Right kidney (tissue), 1 donor: ENCODE measurements around the gene DOCK3.
"Not testable (repeated sequence)": the region's sequence is repeated elsewhere in the genome, so short reads cannot be mapped to it uniquely, and the experiment has no call there.

Source experiments
- DNase-seq: peaks from one replicate; pipeline ENCODE4 v3.0.0-alpha.2; 2016

DOCK3 gene

GRCh38 chr3:51224283-51224682 lies 549.6 kb downstream of the DOCK3 start:
- DNase-seq, result no peak

- DNase-seq, result no peak
Measured at GRCh38 chr3:51224843-51225242, 550.1 kb downstream of the DOCK3 start.

GRCh38 chr3:51242939-51243338 lies 568.2 kb downstream of the DOCK3 start:
- no peak for DNase-seq

- no peak for DNase-seq
Measured at GRCh38 chr3:51243924-51244323, 569.2 kb downstream of the DOCK3 start.

- no peak for DNase-seq
Measured at GRCh38 chr3:51245867-51246266, 571.1 kb downstream of the DOCK3 start.

GRCh38 chr3:51257870-51258269 lies 583.1 kb downstream of the DOCK3 start:
- DNase-seq, result no peak

- not testable (repeated sequence) for DNase-seq
Measured at GRCh38 chr3:51264166-51264565, 589.4 kb downstream of the DOCK3 start.

- no peak for DNase-seq
Measured at GRCh38 chr3:51268132-51268531, 593.4 kb downstream of the DOCK3 start.

- DNase-seq, result no peak
Measured at GRCh38 chr3:51269466-51269865, 594.7 kb downstream of the DOCK3 start.

- no peak for DNase-seq
Measured at GRCh38 chr3:51270559-51270958, 595.8 kb downstream of the DOCK3 start.

- DNase-seq, result no peak
Measured at GRCh38 chr3:51271172-51271571, 596.4 kb downstream of the DOCK3 start.

- DNase-seq, result no peak
Measured at GRCh38 chr3:51274052-51274451, 599.3 kb downstream of the DOCK3 start.

GRCh38 chr3:51275111-51275805 lies 600.5 kb downstream of the DOCK3 start:
- no peak for DNase-seq

- DNase-seq, result no peak
Measured at GRCh38 chr3:51276046-51276445, 601.3 kb downstream of the DOCK3 start.

GRCh38 chr3:51279448-51279847 lies 604.7 kb downstream of the DOCK3 start:
- DNase-seq, result no peak

GRCh38 chr3:51280176-51280575 lies 605.4 kb downstream of the DOCK3 start:
- no peak for DNase-seq

GRCh38 chr3:51282931-51283330 lies 608.2 kb downstream of the DOCK3 start:
- DNase-seq, result no peak

GRCh38 chr3:51283421-51283820 lies 608.7 kb downstream of the DOCK3 start:
- no peak for DNase-seq

- no peak for DNase-seq
Measured at GRCh38 chr3:51295625-51296024, 620.9 kb downstream of the DOCK3 start.

GRCh38 chr3:51297333-51297732 lies 622.6 kb downstream of the DOCK3 start:
- DNase-seq, result no peak

- DNase-seq, result no peak
Measured at GRCh38 chr3:51304230-51304629, 629.5 kb downstream of the DOCK3 start.

GRCh38 chr3:51306093-51306492 lies 631.4 kb downstream of the DOCK3 start:
- DNase-seq, result no peak

GRCh38 chr3:51307458-51307857 lies 632.7 kb downstream of the DOCK3 start:
- DNase-seq, result no peak

- DNase-seq, result not testable (repeated sequence)
Measured at GRCh38 chr3:51307945-51308607, 633.3 kb downstream of the DOCK3 start.
